ENCODE data around the gene LRRC10. TPM values are rescaled to one million over a fixed set of nuclear protein-coding genes. Genes with fewer than 3 reads are reported as not detected.

Gene LRRC10
- total RNA-seq, 3 donors from 2014 or later: not detected

- Histone ChIP-seq H3K36me3 (no peaks in the 10 kb centered on the region), H3K27ac (no peak overlapping the region), H3K4me1 (no peaks in the 10 kb centered on the region), H3K4me3 (no peak overlapping the region), H3K27me3 (no peaks in the 10 kb centered on the region), H3K9me3 (no peaks in the 10 kb centered on the region)
- peak in 1 of 2 donors; percentile 22 for DNase-seq (ENCODE audit: low spot score in 2 of 2)
- intact Hi-C loops (cut with DNase I; ENCODE audit: low total_unique reads): no loop called here
- TF ChIP-seq CTCF (IDR thresholded peaks at IDR 0.05): peak; percentile 31 to 65 (median 56)
- TF ChIP-seq POLR2A (IDR thresholded peaks at IDR 0.05): no peak
- TF ChIP-seq POLR2AphosphoS5 (IDR thresholded peaks at IDR 0.05): no peak
Measured at GRCh38 chr12:69639400-69640016, 28.8 kb upstream of the LRRC10 start.

GRCh38 chr12:69633061-69633460 is 22.4 kb upstream of the LRRC10 start:
- intact Hi-C loops (cut with DNase I; ENCODE audit: low total_unique reads): no loop called here
- Histone ChIP-seq H3K36me3 (no peaks in the 10 kb centered on the region), H3K4me1 (no peaks in the 10 kb centered on the region), H3K4me3 (no peak overlapping the region), H3K27me3 (no peaks in the 10 kb centered on the region), H3K27ac (no peak overlapping the region), H3K9me3 (no peaks in the 10 kb centered on the region)
- TF ChIP-seq CTCF (IDR thresholded peaks at IDR 0.05) (no peak), POLR2A (IDR thresholded peaks at IDR 0.05) (no peak), POLR2AphosphoS5 (IDR thresholded peaks at IDR 0.05) (no peak)
- no peak for DNase-seq (ENCODE audit: low spot score in 2 of 2)

GRCh38 chr12:69630191-69630590 is 19.5 kb upstream of the LRRC10 start:
- H3K4me1 ChIP-seq: no peaks in the 10 kb centered on the region
- intact Hi-C loops (cut with DNase I; ENCODE audit: low total_unique reads): no loop called here
- H3K4me3 ChIP-seq: no peak overlapping the region
- H3K9me3 ChIP-seq: no peaks in the 10 kb centered on the region
- no peaks in the 10 kb centered on the region for H3K36me3 ChIP-seq
- no peaks in the 10 kb centered on the region for H3K27me3 ChIP-seq
- DNase-seq (ENCODE audit: low spot score in 2 of 2): no peak
- TF ChIP-seq POLR2A (IDR thresholded peaks at IDR 0.05) (no peak), POLR2AphosphoS5 (IDR thresholded peaks at IDR 0.05) (no peak), CTCF (IDR thresholded peaks at IDR 0.05) (no peak)
- H3K27ac ChIP-seq: no peak overlapping the region

GRCh38 chr12:69627501-69627900 is 16.8 kb upstream of the LRRC10 start:
- no peak for DNase-seq (ENCODE audit: low spot score in 2 of 2)
- Histone ChIP-seq H3K27me3 (no peaks in the 10 kb centered on the region), H3K27ac (no peak overlapping the region), H3K4me3 (no peak overlapping the region), H3K9me3 (no peaks in the 10 kb centered on the region), H3K36me3 (no peaks in the 10 kb centered on the region), H3K4me1 (no peaks in the 10 kb centered on the region)
- intact Hi-C loops (cut with DNase I; ENCODE audit: low total_unique reads): loop anchor here (5.0 kb wide), 2 partner anchors 195 to 290 kb away; no protein-coding TSS in a partner anchor
- TF ChIP-seq CTCF (IDR thresholded peaks at IDR 0.05) (no peak), POLR2AphosphoS5 (IDR thresholded peaks at IDR 0.05) (no peak), POLR2A (IDR thresholded peaks at IDR 0.05) (no peak)

GRCh38 chr12:69623970-69624369 is 13.3 kb upstream of the LRRC10 start:
- intact Hi-C loops (cut with DNase I; ENCODE audit: low total_unique reads): no loop called here
- H3K27ac ChIP-seq: no peak overlapping the region
- no peaks in the 10 kb centered on the region for H3K27me3 ChIP-seq
- H3K36me3 ChIP-seq: no peaks in the 10 kb centered on the region
- DNase-seq (ENCODE audit: low spot score in 2 of 2): no peak
- TF ChIP-seq POLR2AphosphoS5 (IDR thresholded peaks at IDR 0.05) (no peak), POLR2A (IDR thresholded peaks at IDR 0.05) (no peak), CTCF (IDR thresholded peaks at IDR 0.05) (no peak)
- H3K4me3 ChIP-seq: no peak overlapping the region
- H3K9me3 ChIP-seq: no peaks in the 10 kb centered on the region
- no peaks in the 10 kb centered on the region for H3K4me1 ChIP-seq

Measured in breast epithelium (tissue), 4 donors.